Neural cell (in vitro differentiated cells): Measurements from ENCODE around the gene PTPN9. TPM values are rescaled to one million over a fixed set of nuclear protein-coding genes. Genes with fewer than 3 reads are reported as not detected.

Experiments used
- H2AFZ ChIP-seq: fragments of 200-600, 300-800 bp; sonication (generic), shearing (Covaris generic); 2 replicates; pipeline ENCODE4 v1.6.0; 2014; ENCODE audit warnings: low read depth, mild to moderate bottlenecking, antibody characterized with exemption, low read length, moderate library complexity
- H3F3A ChIP-seq: fragments of 200-600 bp; shearing (Covaris generic); 2 replicates; pipeline ENCODE4 v1.6.1; 2016; ENCODE audit warnings: mild to moderate bottlenecking, moderate library complexity, mixed read lengths, antibody characterized with exemption, low read length; ENCODE audit not compliant: insufficient read depth, poor library complexity, severe bottlenecking
- H3K27ac ChIP-seq: fragments of 200-600, 300-800 bp; sonication (generic), shearing (Covaris generic); 2 replicates; pipeline ENCODE4 v1.5.1; 2014; ENCODE audit warnings: mild to moderate bottlenecking, low read length, moderate library complexity
- H3K27me3 ChIP-seq: fragments of 300-800, 200-600 bp; sonication (generic), shearing (Covaris generic); 2 replicates; pipeline ENCODE4 v1.6.0; 2014; ENCODE audit warnings: mild to moderate bottlenecking, low read depth, low read length, moderate library complexity; ENCODE audit not compliant: insufficient read depth
- H3K36me3 ChIP-seq: fragments of 300-800, 200-600 bp; sonication (generic), shearing (Covaris generic); 2 replicates; pipeline ENCODE4 v1.5.1; 2014; ENCODE audit warnings: mild to moderate bottlenecking, antibody characterized with exemption, low read length, moderate library complexity; ENCODE audit not compliant: insufficient read depth
- H3K4me2 ChIP-seq: fragments of 300-800, 200-600 bp; sonication (generic), shearing (Covaris generic); 2 replicates; pipeline ENCODE4 v1.6.0; 2014; ENCODE audit warnings: mild to moderate bottlenecking, low read length
- H3K4me3 ChIP-seq: fragments of 300-800, 200-600 bp; sonication (generic), shearing (Covaris generic); 2 replicates; pipeline ENCODE4 v1.5.1; 2014; ENCODE audit warnings: mild to moderate bottlenecking, low read length, moderate library complexity
- H3K79me2 ChIP-seq: fragments of 200-600 bp; shearing (Covaris generic); replicated peaks from 2 replicates; pipeline ENCODE4 v1.6.0; 2014; ENCODE audit warnings: mild to moderate bottlenecking, low read length, moderate library complexity; ENCODE audit not compliant: insufficient read depth
- H3K9ac ChIP-seq: fragments of 300-800, 200-600 bp; sonication (generic), shearing (Covaris generic); 2 replicates; pipeline ENCODE4 v1.6.1; 2016; ENCODE audit warnings: mild to moderate bottlenecking, low read length, mixed read lengths
- H3K9me2 ChIP-seq: fragments of 200-600 bp; shearing (Covaris generic); 2 replicates; pipeline ENCODE4 v1.6.1; 2016; ENCODE audit warnings: mild to moderate bottlenecking, low read length, mixed read lengths; ENCODE audit not compliant: insufficient read depth
- H3K9me3 ChIP-seq: fragments of 200-600, 300-800 bp; sonication (generic), shearing (Covaris generic); 2 replicates; pipeline ENCODE4 v1.6.1; 2016; ENCODE audit warnings: mild to moderate bottlenecking, mixed run types, low read length, moderate library complexity, mixed read lengths
- H4K20me1 ChIP-seq: fragments of 200-600 bp; shearing (Covaris generic); 2 replicates; pipeline ENCODE4 v1.6.1; 2016; ENCODE audit warnings: mild to moderate bottlenecking, mixed run types; ENCODE audit not compliant: insufficient read depth
- EP300 ChIP-seq: fragments of 450-650 bp; conservative IDR thresholded peaks from 2 replicates; pipeline ENCODE4 v1.6.1; 2014; ENCODE audit warnings: antibody characterized with exemption, mild to moderate bottlenecking, moderate library complexity; ENCODE audit not compliant: poor library complexity, severe bottlenecking
- EZH2 ChIP-seq: fragments of 200-600, 300-800 bp; shearing (Covaris generic), sonication (generic); IDR thresholded peaks from 2 replicates; pipeline ENCODE4 v1.6.1; 2014; ENCODE audit warnings: antibody characterized with exemption, low read length, borderline replicate concordance, mild to moderate bottlenecking; ENCODE audit not compliant: insufficient read depth, poor library complexity, severe bottlenecking
- MXI1 ChIP-seq: fragments of 450-650 bp; conservative IDR thresholded peaks from 2 replicates; pipeline ENCODE4 v1.6.1; 2014; ENCODE audit warnings: antibody characterized with exemption, mild to moderate bottlenecking; ENCODE audit not compliant: poor library complexity, severe bottlenecking
- POLR2AphosphoS5 ChIP-seq: IDR thresholded peaks from 2 replicates; pipeline ENCODE4 v1.6.1; 2012
- RAD21 ChIP-seq: fragments of 450-650 bp; conservative IDR thresholded peaks from 2 replicates; pipeline ENCODE4 v1.6.1; 2014; ENCODE audit warnings: antibody characterized with exemption, mild to moderate bottlenecking, moderate library complexity
- SMC3 ChIP-seq: fragments of 450-650 bp; conservative IDR thresholded peaks from 2 replicates; pipeline ENCODE4 v1.6.1; 2014; ENCODE audit warnings: antibody characterized with exemption, mild to moderate bottlenecking, moderate library complexity; ENCODE audit not compliant: poor library complexity
- TAF1 ChIP-seq: IDR thresholded peaks from 2 replicates; pipeline ENCODE4 v1.6.1; 2012; ENCODE audit warnings: low read depth
- polyA plus RNA-seq: library from polyadenylated mRNA; depleted of rRNA; stranded (reverse); fragments of >200 nt; gene quantifications from 2 replicates; pipeline ENCODE4 v1.2.3, GENCODE V29; 2014
- TF ChIP-seq, protein P1 (sequence below): fragments of 450-650 bp; IDR thresholded peaks from 2 replicates; pipeline ENCODE4 v1.5.1; 2014; ENCODE audit warnings: antibody characterized with exemption, mild to moderate bottlenecking, moderate library complexity; ENCODE audit not compliant: poor library complexity, severe bottlenecking
- TF ChIP-seq, protein P2 (sequence below): IDR thresholded peaks from 2 replicates; pipeline ENCODE4 v1.6.1; 2012; ENCODE audit warnings: borderline replicate concordance

Gene PTPN9
- polyA plus RNA-seq, 1 donor from 2014 or later, result 33.1 TPM

DNA sequence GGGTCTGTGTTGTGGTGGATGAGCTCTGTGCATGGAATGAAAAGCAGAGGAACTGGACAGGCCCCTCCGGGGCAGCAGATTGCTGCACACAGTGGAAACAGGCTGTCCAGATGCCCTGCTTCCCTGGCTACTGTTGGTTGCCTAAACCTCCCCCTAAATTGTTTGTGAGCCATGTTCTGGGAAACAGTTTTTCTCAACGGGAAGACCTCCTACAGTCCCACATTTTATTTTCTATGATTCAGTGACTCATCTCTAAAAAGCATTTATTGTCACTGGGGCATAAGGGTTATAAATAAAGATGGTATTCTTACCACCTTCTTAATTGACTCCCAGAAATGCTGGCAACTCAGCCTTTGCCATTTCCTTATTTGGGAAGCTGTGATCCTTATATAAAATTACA lies 20.3 kb upstream of the PTPN9 start:
- H3K9ac ChIP-seq, result no peak overlapping the region
- H3F3A ChIP-seq, result no peaks in the 10 kb centered on the region
- no peak overlapping the region for H3K27ac ChIP-seq
- H3K9me2 ChIP-seq, result no peaks in the 10 kb centered on the region
- H3K36me3 ChIP-seq, result no peaks in the 10 kb centered on the region
- no peak overlapping the region for H2AFZ ChIP-seq
- H3K9me3 ChIP-seq, result no peaks in the 10 kb centered on the region
- H3K4me2 ChIP-seq, result no peak overlapping the region
- H3K27me3 ChIP-seq, result no peaks in the 10 kb centered on the region
- no peak overlapping the region for H3K4me3 ChIP-seq
- no peaks in the 10 kb centered on the region for H4K20me1 ChIP-seq
- no peak for TF ChIP-seq MXI1
- TF ChIP-seq TAF1, result no peak
- TF ChIP-seq, protein P1, sequence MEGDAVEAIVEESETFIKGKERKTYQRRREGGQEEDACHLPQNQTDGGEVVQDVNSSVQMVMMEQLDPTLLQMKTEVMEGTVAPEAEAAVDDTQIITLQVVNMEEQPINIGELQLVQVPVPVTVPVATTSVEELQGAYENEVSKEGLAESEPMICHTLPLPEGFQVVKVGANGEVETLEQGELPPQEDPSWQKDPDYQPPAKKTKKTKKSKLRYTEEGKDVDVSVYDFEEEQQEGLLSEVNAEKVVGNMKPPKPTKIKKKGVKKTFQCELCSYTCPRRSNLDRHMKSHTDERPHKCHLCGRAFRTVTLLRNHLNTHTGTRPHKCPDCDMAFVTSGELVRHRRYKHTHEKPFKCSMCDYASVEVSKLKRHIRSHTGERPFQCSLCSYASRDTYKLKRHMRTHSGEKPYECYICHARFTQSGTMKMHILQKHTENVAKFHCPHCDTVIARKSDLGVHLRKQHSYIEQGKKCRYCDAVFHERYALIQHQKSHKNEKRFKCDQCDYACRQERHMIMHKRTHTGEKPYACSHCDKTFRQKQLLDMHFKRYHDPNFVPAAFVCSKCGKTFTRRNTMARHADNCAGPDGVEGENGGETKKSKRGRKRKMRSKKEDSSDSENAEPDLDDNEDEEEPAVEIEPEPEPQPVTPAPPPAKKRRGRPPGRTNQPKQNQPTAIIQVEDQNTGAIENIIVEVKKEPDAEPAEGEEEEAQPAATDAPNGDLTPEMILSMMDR, result no peak
- TF ChIP-seq RAD21, result no peak
- no peak for TF ChIP-seq EZH2
- TF ChIP-seq, protein P2, sequence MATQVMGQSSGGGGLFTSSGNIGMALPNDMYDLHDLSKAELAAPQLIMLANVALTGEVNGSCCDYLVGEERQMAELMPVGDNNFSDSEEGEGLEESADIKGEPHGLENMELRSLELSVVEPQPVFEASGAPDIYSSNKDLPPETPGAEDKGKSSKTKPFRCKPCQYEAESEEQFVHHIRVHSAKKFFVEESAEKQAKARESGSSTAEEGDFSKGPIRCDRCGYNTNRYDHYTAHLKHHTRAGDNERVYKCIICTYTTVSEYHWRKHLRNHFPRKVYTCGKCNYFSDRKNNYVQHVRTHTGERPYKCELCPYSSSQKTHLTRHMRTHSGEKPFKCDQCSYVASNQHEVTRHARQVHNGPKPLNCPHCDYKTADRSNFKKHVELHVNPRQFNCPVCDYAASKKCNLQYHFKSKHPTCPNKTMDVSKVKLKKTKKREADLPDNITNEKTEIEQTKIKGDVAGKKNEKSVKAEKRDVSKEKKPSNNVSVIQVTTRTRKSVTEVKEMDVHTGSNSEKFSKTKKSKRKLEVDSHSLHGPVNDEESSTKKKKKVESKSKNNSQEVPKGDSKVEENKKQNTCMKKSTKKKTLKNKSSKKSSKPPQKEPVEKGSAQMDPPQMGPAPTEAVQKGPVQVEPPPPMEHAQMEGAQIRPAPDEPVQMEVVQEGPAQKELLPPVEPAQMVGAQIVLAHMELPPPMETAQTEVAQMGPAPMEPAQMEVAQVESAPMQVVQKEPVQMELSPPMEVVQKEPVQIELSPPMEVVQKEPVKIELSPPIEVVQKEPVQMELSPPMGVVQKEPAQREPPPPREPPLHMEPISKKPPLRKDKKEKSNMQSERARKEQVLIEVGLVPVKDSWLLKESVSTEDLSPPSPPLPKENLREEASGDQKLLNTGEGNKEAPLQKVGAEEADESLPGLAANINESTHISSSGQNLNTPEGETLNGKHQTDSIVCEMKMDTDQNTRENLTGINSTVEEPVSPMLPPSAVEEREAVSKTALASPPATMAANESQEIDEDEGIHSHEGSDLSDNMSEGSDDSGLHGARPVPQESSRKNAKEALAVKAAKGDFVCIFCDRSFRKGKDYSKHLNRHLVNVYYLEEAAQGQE, result no peak
- TF ChIP-seq EP300, result no peak
- no peak for TF ChIP-seq POLR2AphosphoS5
- TF ChIP-seq SMC3, result no peak
- H3K79me2 ChIP-seq, result no peaks in the 10 kb centered on the region

DNA sequence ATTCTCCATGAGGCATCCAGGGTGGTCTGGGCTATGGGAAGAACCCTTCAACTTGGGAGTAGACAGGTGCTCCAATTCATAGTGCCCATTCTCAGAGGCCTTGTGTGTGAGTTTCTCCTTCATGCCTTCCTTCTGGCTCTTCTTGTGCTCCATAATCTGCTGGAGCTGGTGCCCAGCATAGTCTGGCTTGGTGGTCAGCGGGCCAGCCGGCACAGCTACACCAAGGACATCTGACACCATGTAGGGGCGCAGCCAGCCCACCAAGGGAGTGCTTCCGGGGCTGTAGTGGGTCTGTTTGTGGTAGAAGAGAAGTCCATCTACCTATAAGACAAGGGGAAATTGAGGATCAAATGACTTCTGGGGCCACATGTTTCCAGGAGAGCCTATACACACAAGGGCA lies 19.2 kb upstream of the PTPN9 start:
- Histone ChIP-seq H2AFZ (no peak overlapping the region), H3K9ac (no peak overlapping the region), H3K9me3 (no peaks in the 10 kb centered on the region), H3K36me3 (no peaks in the 10 kb centered on the region), H3K9me2 (no peaks in the 10 kb centered on the region), H3K27ac (no peak overlapping the region), H3K4me2 (no peak overlapping the region), H4K20me1 (no peaks in the 10 kb centered on the region), H3K79me2 (no peaks in the 10 kb centered on the region), H3K27me3 (no peaks in the 10 kb centered on the region), H3F3A (no peaks in the 10 kb centered on the region), H3K4me3 (no peak overlapping the region)
- TF ChIP-seq TAF1 (no peak), MXI1 (no peak)
- TF ChIP-seq, protein P2, result no peak
